NCI-H146 treated with DMSO at 0.1 percent for 48 hours (cell line): ENCODE data around the gene UGT1A10.

ENCODE experiments used
- DNase-seq: peaks from one replicate; lab custom pipeline; 2025; ENCODE audit not compliant: unreplicated experiment; lab: John Stamatoyannopoulos, UW

The UGT1A10 gene

GRCh38 chr2:233801357-233802131 lies 165.3 kb downstream of the UGT1A10 start:
- DNase-seq: no peak

- no peak for DNase-seq
Measured at GRCh38 chr2:233802132-233802815, 166.0 kb downstream of the UGT1A10 start.

GRCh38 chr2:233803292-233803911 lies 167.2 kb downstream of the UGT1A10 start:
- no peak for DNase-seq

GRCh38 chr2:233803994-233804393 lies 167.7 kb downstream of the UGT1A10 start:
- DNase-seq: no peak

- no peak for DNase-seq
Measured at GRCh38 chr2:233807215-233807865, 171.1 kb downstream of the UGT1A10 start.

GRCh38 chr2:233807966-233808935 lies 172.0 kb downstream of the UGT1A10 start:
- DNase-seq: no peak

GRCh38 chr2:233810385-233810784 lies 174.1 kb downstream of the UGT1A10 start:
- DNase-seq: no peak

GRCh38 chr2:233811087-233811486 lies 174.8 kb downstream of the UGT1A10 start:
- no peak for DNase-seq

GRCh38 chr2:233811732-233812131 lies 175.5 kb downstream of the UGT1A10 start:
- no peak for DNase-seq

- no peak for DNase-seq
Measured at GRCh38 chr2:233813236-233814055, 177.2 kb downstream of the UGT1A10 start.

- no peak for DNase-seq
Measured at GRCh38 chr2:233814056-233814835, 178.0 kb downstream of the UGT1A10 start.

GRCh38 chr2:233815861-233816260 lies 179.6 kb downstream of the UGT1A10 start:
- DNase-seq: no peak

GRCh38 chr2:233816334-233816733 lies 180.1 kb downstream of the UGT1A10 start:
- DNase-seq: no peak

- no peak for DNase-seq
Measured at GRCh38 chr2:233816771-233817170, 180.5 kb downstream of the UGT1A10 start.

- no peak for DNase-seq
Measured at GRCh38 chr2:233817361-233817911, 181.2 kb downstream of the UGT1A10 start.

GRCh38 chr2:233817995-233818638 lies 181.9 kb downstream of the UGT1A10 start:
- DNase-seq: no peak

GRCh38 chr2:233818639-233819621 lies 182.7 kb downstream of the UGT1A10 start:
- DNase-seq: no peak
